Stimulated activated naive CD4-positive, alpha-beta T cell treated with Interleukin-2 at 50 U/mL for 16 hours (primary cell): ENCODE data around the gene ZNF578.
"Not testable (repeated sequence)": the region's sequence is repeated elsewhere in the genome, so short reads cannot be mapped to it uniquely, and the experiment has no call there.

Experiments
- DNase-seq: peaks from one replicate; lab custom pipeline; 2025; lab: John Stamatoyannopoulos, UW

The ZNF578 gene

GRCh38 chr19:52453324-52454094 lies at the start of gene ZNF578:
Gene ZNF578, plus strand, starts transcription at chr19:52453553. Its CDS starts 48,293 bp downstream, at chr19:52501846.
- peak; percentile 52 for DNase-seq

GRCh38 chr19:52410276-52410675 lies 43.1 kb upstream of the ZNF578 start:
- no peak for DNase-seq

DNA sequence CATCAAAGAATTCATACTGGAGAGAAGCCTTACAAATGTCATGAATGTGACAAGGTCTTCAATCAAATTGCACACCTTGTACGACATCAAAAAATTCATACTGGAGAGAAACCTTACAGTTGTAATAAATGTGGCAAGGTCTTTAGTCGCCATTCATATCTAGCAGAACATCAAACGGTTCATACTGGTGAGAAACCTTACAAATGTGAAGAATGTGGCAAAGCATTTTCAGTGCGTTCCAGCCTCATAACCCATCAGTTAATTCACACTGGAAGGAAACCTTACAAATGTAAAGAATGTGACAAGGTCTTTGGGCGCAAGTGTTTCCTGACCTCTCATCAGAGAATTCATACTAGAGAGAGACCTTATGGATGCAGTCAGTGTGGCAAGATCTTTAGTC lies 37.6 kb upstream of the ZNF578 start:
- DNase-seq = no peak

GRCh38 chr19:52428937-52429336 lies 24.4 kb upstream of the ZNF578 start, which contains the start of gene ZNF534:
Gene ZNF534, plus strand, starts transcription at chr19:52429148. Its CDS starts 2,327 bp downstream, at chr19:52431475.
- DNase-seq = no peak

DNA sequence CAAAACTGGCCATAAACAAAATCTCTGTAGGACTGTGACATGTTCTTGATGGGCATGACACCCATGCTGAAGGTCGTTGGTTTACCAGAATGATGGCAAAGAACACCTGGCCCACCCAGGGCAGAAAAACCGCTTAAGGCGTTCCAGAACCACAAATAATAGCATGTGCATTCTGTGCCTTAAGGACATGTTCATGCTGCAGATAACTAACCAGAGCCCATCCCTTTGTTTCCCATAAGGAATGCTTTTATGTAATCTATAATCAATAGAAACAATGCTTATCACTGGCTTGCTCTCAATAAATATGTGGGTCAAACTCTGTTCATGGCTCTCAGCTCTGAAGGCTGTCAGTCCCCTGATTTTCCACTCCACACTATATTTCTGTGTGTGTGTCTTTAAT lies 11.2 kb upstream of the ZNF578 start:
- DNase-seq = no peak

- DNase-seq = no peak
Measured at GRCh38 chr19:52444506-52444905, 8.8 kb upstream of the ZNF578 start.

GRCh38 chr19:52451241-52451640 lies 2.1 kb upstream of the ZNF578 start:
- DNase-seq = no peak

- no peak for DNase-seq
Measured at GRCh38 chr19:52464798-52465470, 11.6 kb downstream of the ZNF578 start.

DNA sequence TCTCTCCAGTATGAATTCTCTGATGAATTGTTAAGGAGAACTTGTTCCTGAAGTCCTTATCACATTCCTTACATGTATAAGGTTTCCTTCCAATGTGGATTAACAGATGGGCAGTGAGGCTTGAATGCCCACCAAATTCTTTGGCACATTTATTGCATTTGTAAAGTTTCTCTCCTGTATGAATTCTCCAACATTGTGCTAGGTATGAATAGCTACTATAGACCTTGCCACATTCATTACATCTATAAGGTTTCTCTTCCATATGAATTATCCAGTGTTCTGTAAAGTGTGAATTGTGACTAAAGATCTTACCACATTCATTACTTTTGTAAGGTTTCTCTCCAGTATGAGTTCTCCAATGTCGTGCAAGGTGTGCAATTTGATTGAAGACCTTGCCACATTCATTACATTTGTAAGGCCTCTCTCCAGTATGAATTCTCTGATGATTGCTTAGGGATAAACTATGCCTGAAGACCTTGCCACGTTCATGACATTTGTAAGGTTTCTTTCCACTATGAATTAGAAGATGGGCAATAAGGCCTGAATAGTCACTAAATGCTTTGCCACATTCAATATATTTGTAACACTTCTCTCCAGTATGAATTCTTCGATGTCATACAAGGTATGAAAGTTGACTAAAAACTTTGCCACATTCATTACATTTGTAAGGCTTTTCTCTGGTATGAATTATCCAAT lies 20.4 kb downstream of the ZNF578 start:
- DNase-seq = no peak

GRCh38 chr19:52474351-52475127 lies 21.2 kb downstream of the ZNF578 start:
- DNase-seq = no peak

GRCh38 chr19:52484111-52484743 lies 30.9 kb downstream of the ZNF578 start:
- DNase-seq = not testable (repeated sequence)

DNA sequence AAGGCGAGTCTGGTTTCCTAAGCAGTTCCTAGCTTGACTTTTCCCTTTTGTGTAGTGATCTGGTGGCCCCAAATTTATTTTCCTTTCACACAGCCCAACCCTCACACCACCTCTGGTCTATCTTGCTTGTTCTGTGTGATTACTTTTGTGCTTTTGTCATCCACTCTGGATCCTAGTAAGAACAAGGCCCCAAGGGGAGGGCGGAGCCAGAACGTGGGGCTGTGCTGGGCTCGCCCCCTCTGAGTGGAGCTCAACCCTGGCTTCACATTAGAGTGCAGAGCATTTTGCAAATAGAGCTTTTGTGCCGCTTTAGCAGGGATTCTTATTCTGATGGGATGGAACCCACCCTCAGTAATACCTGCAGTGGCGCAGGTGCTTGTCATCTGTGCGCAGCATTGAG lies 31.7 kb downstream of the ZNF578 start:
- DNase-seq = not testable (repeated sequence)

DNA sequence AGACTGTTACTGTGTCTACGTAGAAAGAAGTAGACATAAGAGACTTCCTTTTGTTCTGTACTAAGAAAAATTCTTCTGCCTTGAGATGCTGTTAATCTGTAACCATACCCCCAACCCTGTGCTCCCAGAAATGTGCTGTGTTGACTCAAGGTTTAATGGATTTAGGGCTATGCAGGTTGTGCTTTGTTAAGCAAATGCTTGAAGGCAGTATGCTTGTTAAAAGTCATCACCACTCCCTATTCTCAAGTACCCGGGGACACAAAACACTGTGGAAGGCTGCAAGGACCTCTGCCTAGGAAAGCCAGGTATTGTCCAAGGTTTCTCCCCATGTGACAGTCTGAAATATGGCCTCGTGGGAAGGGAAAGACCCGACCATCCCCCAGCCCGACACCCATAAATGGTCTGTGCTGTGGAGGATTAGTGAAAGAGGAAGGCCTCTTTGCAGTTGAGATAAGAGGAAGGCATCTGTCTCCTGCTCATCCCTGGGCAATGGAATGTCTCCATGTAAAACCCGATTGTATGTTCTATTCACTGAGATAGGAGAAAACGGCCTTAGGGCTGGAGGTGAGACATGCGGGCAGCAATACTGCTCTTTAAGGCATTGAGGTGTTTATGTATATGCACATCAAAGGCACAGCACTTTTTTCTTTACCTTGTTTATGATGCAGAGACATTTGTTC lies 32.3 kb downstream of the ZNF578 start:
- not testable (repeated sequence) for DNase-seq

GRCh38 chr19:52492201-52492993 lies 39.0 kb downstream of the ZNF578 start:
- DNase-seq = no peak

DNA sequence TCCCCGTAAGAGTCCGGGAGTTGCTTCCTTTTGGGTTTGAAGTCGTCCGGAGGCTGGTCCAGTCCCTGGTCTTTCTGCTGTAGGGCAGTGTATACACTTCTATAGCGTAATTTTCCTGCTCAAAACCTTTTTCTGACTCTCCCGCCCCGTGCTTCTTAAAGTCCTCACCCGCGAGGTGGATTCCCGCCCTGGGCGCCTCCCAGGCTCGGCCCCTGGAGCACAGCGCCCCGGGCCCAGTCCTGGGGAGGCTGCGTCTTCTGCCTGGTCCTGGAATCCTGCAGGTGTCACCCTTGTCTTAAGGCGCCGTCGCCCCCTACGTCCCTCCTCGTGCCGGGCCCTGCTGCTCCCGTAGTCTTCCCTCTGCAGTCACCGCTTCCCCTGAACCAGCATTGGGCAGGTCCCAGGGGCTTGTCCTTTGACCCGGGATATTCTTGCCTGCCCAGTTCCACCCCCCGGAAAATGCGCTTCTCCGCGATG lies 39.7 kb downstream of the ZNF578 start:
- no peak for DNase-seq

- no peak for DNase-seq
Measured at GRCh38 chr19:52494518-52494917, 41.2 kb downstream of the ZNF578 start.

GRCh38 chr19:52498571-52498970 lies 45.2 kb downstream of the ZNF578 start:
- no peak for DNase-seq

DNA sequence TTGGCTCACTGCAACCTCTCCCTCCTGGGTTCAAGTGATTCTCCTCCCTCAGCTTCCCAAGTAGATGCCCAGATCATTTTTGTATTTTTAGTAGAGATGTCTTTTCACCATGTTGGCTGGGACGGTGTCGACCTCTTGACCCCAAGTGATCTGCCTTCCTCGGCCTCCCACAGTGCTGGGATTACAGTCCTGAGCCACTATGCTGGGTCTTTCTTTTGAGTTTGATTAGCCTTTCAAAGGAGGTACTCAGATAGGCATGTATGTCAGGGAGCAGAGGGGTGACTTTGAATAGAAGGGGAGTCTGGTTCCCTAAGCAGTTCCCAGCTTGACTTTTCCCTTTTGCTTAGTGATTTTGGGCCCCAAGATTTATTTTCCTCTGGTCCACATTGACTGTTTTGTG lies 47.1 kb downstream of the ZNF578 start:
- DNase-seq = not testable (repeated sequence)

- not testable (repeated sequence) for DNase-seq
Measured at GRCh38 chr19:52500991-52501390, 47.6 kb downstream of the ZNF578 start.

DNA sequence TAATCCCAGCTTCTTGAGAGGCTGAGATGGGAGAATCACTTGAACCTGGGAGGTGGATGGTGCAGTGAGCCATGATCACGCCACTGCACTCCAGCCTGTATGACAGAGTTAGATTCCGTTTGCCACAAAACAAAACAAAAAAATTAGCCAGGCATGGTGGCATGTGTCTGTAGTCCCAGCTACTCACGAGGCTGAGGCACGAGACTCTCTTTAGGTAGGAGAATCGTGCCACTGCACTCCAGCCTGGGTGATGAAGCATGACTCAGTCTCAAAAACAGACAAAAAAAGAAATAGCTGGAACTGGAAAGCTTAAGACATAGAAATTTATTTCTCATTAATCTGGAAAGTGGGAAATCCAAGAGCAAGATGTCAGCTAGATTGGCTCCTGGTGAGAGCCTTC lies 53.9 kb downstream of the ZNF578 start:
- no peak for DNase-seq
